Right hindlimb (tissue), 1 donor: ENCODE results near the gene BMERB1.

Source experiments
- DNase-seq: peaks from one replicate; pipeline ENCODE4 v3.0.0-alpha.2; 2018

BMERB1 gene

DNA sequence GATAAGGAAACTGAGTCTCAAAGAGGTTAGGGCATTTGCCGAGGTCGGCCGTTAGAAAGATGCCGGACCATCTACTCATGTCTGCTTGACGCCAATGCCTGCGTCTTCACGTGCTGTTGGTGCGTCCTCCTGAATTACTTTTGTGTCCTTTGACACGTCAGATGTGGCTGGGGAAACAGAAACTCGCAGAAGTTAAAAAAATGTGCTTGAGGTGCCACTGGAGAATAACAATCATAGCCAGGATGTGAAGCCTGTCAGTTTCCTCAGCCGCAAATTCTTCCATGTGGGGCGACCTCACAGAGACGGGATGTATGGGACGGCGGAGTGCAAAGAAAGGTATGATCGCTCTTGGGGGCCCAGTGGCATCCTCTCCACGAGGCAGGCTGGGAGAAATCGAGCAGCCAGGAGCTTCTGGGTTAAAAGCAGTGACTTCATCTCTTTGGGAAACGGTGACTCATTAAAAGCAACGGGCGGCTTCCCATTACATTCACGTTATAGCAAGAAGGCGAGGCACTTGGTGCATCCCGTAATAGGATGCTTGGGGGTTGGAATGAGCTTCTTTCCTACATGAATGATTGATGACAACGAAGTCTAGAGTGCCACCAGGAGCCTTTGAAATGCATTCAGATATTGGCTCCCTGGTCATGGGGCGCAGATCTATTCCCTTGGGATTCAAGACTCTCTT is 67.8 kb downstream of the BMERB1 start:
- DNase-seq = no peak

DNA sequence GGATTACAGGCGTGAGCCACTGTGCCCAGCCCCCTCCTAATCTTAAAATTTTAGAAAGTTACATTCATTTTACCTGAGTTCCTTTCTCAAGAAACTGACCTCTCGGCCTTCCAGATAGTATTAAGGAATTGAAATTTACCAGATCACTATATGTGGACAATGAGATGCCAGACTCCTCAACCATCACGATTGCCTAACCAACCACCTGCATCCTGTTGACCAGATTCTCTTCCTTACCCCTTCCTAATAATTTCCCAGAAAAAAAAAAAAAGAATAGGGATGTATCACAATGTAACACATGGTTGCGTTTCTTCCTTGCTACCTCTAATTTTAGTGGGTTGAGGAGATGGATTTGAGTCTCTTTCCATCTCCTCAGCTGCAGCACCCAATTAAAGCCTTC is 72.1 kb downstream of the BMERB1 start:
- no peak for DNase-seq

DNA sequence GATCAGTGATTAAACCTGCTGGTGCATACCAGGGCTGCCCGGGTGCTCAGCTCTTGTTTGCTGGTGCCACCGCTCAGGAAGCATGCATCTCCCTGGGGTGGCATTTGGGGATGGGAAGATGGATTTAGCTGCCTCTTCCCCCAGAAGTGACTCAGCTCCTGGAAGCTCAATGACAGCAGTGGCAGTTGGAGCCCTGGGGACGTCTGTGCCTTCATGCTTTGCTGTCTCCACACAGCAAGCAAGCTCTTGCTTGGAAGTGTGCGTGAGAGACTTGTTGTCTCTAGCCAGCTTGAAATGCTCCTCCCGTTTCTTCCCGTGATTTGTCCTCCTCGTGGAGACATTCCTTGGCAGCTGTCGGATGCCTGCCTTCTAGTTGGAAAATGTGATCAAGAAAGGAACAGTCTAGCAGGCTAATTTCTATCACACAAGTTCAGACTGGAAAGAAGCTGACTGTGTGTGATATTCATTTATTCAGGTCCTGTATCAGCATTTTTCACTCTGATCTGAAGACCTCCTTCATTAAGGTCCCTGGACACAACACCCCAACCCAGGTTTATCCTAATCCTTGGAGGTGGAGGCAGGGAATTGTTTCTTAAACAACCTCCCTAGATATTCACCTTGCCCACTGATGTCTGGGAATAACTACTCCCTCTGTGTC is 73.0 kb downstream of the BMERB1 start:
- DNase-seq = peak; percentile 59

DNA sequence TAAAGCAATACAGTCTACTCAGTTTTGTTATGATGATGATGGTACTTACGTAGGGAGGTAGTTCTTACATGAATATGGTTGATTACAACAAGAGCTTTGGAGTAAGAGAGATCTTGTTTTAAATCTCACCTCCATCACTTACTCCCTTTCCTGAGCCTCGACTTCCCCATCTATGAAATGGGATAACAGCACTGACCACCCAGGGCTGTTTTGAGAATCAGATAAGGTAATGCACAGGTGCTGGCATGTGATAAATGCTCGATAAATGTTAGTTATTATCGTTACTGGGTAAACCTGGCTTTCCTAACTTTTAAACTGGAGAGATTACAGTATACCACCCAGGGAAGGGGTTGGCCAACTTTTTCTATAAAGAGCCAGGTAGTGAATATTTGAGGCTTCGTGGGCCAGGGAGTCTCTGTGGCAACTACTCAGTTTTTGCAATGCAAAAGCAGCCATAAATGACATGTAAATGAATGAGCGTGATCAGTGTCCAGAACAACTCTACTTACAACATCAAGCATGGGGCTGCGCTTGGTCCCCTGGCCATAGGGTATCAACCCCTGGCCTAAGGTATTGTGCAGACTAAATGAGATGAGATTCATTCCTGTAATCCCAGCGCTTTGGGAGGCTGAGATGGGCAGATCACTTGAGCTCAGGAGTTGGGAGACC is 73.7 kb downstream of the BMERB1 start:
- no peak for DNase-seq

DNA sequence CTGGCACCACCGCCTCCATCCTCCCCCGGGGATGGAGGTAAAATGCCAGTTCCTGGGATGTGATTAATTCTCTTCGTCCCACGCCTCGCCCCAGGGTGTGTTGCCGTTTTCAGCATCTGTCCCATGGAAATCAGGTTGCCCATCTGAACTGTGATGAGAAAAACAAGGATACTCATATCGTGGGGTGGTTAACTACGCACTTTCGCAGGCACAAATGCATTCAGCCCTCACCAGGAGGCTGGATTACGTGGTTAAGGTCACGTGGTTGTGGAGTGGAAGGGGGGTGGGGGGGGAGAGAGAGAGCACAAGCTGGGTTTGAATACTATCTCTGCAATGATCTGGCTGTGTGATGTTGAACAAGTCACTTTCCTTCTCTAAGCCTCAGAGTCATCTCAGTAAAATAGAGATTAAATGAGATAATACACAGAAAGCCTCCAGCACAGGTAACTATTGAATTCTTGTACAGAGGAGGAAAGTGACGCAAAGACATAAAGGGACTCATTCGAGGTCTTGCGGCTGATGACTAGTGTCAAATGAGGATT is 74.7 kb downstream of the BMERB1 start:
- no peak for DNase-seq

DNA sequence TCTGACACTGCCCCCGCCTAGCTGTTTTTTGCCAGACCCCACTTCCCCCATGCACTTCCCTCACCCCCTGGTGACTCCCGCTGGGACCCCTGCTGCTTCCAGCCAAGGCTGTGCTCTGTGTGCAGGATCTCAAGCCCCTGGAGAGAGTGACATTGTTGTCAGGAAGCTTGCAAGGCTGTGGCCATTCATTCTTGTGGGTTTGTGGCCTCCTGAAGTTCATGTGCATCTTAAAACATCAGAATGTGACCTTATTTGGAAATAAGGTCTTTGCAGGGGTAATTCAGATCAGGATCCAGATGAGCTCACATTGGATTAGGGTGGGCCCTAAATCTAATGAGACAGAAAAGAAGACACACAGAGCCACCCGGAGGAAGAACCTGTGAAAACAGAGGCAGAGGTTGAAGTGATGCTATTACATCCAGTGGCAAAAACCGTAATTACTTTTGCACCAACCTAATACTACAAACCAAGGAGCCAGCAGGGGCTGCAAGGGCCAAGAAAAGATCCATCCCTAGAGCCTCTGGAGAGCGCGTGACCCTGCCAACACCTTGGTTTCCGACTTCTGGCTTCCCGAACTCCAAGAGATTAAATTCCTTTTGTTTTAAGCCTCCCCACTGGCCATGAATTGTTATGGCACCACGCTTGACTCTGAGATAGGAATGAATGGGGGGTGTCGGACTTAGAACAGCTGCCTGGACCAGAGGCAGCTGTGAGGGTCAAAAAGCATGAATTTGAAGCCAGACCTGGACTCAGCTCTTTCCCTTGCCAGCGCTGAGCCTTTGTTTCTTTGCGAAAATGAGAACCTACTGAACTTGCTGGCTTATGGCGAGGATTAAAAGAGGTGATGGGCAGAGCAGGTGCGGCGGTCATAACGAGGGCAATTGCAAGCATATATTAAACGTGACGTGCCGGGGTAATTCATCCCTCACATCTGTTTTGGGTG is 75.5 kb downstream of the BMERB1 start:
- DNase-seq = peak; percentile 62

DNA sequence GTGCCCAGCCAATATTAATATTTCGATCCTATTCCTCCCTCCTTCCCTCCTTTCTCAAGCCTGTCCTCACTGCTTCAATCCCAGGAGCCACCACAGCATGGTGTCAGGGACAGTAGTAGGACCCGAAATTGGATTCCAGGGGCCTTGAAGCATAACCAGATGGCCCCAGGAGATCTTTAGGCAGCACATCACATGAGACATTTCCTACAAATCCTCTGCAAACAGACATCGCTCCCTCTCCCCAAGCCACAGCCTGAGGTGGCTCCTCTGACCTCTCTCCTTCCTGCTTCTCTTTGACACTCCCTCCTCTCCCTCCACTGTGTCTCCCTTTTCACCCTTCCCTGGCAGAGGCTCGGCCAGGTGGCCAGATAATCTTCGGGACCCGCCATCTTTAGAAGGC is 76.6 kb downstream of the BMERB1 start:
- DNase-seq = no peak

DNA sequence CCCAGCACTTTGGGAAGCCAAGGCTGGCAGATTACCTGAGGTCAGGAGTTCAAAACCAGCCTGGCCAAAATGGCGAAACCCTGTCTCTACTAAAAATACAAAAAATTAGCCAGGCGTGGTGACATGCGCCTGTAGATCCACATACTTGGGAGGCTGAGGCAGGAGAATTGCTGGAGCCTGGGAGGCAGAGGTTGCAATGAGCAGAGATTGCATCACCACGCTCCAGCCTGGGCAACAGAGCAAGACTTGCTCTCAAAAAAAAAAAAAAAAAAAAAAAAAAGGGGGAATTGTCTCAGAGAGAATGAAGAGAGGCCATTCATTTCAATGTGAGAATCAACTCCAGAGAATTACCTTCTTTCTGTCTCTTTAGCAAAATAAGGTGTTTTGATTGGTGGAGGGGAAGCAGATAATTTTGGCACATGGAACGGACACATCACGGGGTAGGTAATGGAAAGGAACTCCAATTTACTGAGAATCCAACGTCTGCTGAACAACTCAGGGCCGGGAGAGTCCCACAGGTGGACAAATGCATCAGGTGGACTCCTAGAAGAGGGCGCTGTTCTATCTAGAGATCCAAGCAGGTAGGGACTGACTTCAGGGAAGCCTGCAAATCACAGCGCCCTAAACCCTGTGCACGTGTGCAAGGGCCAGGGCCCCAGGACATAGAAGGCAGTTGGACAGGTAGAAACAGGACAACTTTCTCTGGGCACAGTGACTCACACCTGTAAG is 77.5 kb downstream of the BMERB1 start:
- no peak for DNase-seq

DNA sequence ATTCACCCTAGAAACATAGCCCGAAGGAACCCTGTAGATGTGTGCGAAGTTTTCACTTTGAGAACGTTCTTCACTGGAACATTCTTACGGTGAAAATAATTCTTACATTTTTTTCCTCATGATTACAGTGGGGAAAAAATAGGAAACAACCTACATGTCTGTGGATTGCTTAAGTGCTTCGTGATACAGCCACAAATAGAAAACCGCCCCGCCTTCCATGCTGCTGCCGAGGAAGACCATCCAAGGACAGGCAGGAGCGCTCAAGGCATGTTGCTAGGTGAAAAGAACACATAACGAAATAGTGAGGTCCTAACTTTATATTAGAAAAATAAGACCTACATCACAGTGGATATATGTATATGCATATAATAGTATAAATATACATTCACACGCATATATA is 78.8 kb downstream of the BMERB1 start:
- DNase-seq = no peak

DNA sequence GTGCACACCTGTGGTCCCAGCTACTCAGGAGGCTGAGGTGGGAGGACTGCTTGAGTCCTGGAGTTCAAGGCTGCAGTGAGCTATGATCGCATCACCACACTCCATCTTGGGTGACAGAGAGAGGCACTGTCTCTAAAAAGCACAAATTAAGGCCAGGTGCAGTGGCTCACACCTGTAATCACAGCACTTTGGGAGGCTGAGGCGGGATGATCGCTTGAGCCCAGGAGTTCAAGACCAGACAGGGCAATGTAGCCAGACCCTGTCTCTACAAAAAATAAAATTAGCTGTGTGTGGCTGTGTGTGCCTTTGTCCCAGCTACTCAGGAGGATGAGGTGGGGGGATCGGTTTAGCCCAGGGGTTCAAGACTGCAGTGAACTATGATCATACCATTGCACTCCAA is 81.6 kb downstream of the BMERB1 start:
- DNase-seq = no peak

DNA sequence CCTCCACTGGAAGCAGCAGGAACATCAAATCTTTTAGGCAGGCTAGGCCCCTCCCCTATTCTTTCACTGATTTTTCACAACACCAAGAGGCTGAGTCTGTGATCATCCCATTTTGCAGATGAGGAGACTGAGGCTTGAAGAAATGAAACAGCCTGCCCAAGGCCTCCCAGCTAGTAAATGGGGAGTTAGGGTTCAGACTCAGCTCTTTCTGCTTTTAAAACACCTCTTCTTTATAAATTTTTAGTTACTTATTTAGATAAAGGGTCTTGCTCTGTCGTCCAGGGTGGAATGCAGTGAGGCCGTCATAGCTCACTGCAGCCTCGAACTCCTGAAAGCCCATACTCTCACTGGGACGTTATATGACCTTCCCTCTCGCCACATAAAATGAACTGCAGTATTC is 82.2 kb downstream of the BMERB1 start:
- DNase-seq = no peak

DNA sequence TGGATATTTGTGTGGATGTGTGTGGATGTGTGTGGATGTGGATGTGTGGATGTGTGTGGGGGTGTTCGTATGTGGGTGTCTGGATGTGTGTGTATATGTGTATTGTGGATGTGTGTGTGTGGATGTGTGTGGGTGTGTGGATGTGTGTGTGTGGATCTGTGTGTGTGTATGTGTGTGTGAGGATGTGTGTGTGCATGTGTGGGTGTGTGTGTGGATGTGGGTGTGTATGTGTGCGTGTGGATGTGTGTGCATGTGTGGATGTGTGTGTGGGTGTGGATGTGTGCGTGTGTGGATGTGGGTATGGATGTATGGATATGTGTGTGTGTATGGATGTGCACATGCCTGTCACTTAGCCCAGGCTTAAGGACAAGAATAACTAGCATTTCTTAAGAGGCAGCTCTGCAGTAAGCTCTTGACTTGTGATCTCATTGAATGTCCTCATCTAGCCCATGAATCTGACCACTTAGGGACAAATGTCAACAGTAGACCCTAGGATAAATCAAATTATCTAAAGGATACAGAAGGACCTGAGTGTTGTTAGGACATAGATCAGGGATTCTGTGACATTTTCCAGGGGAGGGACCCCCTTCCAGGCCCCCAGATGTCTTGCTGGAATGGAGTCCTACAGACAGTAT is 83.5 kb downstream of the BMERB1 start:
- DNase-seq = no peak

DNA sequence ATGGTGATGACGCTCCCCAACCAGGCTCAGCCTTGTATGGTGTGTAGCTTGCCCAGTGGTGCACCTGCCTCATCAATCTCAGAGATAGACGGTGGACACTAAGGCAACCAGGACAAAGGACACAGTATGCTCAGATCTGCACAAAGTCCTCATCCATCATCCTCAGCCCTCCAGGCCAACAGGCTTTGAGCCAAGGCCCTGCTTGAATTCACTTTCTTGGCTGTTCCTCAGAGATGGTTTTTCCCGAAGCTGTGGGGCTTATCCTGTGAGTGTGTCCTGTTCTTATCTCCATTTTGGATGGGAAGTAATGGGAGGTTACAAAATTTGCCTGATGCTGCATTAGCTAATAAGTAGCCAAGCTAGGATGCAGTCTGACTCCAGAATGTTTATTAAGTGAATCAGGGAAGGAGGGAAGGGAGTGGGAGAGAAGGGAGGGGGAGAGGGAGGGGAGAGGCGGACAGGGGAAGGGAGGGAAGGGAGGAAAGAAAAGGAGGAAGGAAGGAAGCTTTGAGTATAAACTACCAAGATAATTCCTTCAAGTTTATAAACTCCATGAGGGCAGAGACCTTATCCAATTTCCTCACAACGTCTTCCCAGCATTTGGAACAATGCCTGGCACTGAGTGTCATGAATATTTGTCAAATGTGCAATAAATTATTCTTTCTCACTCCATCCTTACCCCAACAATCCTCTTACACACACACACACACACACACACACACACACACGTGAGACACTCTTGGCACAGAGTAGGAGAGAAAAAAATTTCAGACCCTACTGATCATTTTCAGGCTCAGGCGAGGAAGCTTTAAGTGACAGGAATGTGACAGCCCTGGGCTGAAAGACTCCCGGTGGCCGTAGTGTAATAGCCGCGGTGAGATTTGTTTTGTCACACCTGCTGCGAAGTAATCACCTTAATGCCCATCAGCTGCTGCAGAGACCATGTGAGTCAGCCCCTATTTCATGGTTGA is 84.3 kb downstream of the BMERB1 start:
- DNase-seq = peak; percentile 63

DNA sequence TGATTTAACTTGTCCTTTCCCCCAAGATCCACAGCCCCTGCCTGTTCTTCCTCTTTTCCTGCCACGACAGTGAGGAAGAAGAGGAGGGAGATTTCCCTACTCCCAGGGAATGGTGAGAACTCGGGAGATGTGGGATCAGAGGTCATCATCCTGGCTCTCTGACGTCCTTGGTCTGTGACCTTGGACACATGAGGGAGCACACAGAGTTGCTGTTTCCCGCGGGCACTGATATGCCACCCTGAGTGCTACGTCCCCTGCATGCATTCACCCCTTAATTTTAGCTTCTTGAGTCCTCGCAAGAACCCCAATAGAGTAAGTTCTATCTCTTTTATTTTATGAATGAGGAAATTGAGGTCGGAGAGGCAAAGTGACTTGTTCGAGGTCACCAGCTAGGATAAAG is 85.4 kb downstream of the BMERB1 start:
- no peak for DNase-seq

DNA sequence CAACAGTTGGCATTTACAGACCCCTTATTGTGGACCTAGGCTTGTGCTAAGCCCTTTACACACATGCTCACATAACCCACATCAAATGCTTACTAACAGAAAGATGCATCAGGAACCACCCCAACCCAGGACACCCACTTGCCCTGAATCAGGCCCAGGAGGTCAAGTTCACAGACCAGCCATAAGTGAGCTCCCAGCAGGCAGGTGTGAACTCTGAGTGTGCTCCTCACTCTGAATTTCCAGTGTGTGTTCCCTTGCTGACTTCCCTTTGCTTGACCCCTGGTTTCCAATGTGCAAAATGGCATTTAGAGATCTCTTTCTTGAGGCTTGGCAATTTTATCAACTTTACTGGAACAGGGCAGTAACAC is 87.0 kb downstream of the BMERB1 start:
- DNase-seq = no peak

DNA sequence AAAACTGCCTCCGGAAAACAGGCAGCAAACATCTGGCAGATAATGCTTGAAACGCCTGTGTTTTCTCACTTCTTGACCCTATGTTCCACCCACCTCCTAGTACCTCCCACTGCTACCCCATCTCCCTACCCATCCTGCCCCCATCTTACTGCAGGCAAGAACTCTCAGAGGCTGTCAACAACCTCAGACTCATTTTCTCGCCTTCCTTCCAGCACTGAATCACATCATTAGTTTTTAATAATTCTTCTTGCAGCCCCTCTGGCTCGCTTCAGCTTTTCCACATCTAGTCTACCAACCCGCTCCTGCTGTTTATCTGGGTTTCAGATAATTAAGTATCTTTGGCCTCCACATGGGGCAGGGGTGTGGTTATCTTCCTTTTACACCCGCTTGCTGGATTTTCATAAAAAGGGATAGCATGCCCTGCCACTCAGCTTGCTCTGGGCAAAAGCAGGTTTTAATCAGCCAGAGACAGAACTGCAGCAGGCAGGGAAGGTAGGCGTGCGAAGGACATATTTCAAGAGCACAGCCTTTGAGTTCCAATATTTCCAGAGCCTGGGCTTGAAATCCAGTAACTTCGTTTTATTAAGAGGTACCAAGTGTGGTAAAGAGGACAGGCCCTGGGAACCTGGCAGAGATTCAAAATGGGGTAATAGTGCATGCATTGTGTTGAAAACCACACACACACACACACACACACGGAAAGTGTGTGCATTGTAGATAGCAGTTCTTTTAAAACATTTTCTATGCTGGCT is 87.5 kb downstream of the BMERB1 start:
- no peak for DNase-seq

DNA sequence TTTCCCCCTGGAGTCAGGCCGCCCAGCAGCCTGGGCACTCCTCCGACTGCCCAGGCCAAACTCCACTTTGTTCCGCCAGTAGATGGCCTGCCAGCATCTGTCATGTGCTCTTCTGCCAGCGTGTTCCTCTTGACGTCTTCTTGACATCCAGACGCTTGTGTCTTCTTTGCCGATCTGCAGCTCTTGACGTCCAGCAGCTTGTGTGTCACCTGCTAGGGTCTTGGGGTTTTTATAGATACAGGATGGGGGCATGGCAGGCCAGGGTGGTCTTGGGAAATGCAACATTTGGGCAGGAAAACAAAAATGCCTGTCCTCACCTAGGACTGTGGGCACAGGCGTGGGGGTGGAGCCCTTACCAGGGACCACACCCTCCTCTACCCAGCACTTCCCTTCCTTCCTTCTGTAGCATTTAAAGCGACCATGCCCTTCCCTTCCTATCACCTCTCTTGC is 88.7 kb downstream of the BMERB1 start:
- no peak for DNase-seq

DNA sequence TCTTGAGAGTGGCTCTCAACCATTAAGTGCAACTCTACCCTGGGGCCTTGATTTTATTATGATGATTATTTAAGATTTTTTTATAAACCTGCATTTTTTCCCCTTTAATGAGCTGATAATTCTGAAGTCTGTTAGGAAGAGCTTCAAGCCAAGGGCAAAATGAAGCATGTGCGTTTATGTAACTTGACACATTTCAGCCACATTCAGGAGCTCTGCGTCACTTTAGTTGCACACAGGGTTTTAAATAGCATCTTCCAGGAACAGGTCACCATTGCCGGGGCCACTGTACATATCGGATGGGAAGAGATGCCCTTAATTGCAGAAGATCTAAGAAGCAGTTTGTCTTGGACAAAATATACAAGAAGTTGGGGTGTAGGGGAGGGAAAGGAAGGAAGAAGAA is 89.6 kb downstream of the BMERB1 start:
- DNase-seq = no peak

DNA sequence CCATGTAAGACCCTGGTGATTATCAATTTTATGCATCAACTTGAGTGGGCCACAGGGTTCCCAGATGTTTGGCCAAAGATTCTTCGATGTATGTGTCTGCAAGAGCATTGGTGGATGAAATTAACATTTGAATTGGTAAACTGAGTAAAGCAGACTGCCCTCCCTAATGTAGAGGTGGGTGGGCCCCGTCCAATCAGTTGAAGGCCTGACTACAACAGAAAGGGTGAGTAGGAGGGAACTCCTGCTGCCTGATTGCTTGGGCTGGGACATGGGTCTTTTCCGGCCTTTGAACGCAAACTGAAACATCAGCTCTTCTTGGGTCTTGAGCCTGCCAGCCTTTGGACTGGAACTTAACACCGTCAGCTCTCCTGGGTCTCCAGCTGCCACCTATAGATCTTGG is 90.6 kb downstream of the BMERB1 start:
- no peak for DNase-seq

DNA sequence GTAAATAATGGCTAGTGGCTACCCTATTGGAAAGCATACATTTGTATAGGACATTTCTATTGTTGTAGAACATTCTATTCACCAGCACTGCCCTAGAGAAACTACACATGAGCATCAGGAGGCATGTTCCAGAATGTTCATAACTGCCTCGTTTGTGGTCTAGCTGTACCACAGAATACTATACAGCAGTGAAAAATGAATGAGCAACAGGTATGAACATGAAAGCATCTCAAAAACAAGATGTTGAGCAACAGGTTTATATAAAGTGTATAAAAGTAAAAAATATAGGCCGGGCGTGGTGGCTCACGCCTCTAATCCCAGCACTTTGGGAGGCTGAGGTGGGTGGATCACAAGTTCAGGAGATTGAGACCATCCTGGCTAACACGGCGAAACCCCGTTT is 91.7 kb downstream of the BMERB1 start:
- no peak for DNase-seq
